Esophagus squamous epithelium (tissue), 5 donors: Measurements from ENCODE around the gene CDH16. TPM values are rescaled to one million over a fixed set of nuclear protein-coding genes. Genes with fewer than 3 reads are reported as not detected.

Source experiments
- DNase-seq: peaks from one replicate; lab custom pipeline; 2025; lab: John Stamatoyannopoulos, UW
- H3K27ac ChIP-seq, 4 donors: fragments of 200-600 bp; sonication (generic); one replicate each; pipeline ENCODE4 v1.5.1; 2016 to 2019; ENCODE audit warnings: mild to moderate bottlenecking in 1 of 4
- H3K27me3 ChIP-seq, 4 donors: fragments of 200-600 bp; sonication (generic); 1 replicate in 3 of 4; 2 replicates in 1 of 4; pipeline versions ENCODE4 v1.5.1 to v1.6.0; 2017 to 2021; ENCODE audit warnings: antibody characterized with exemption in 1 of 4
- H3K36me3 ChIP-seq, 3 donors: fragments of 200-600 bp; sonication (generic); one replicate each; pipeline ENCODE4 v1.5.1; 2016 to 2019
- H3K4me1 ChIP-seq, 3 donors: fragments of 200-600 bp; sonication (generic); one replicate each; pipeline ENCODE4 v1.5.1; 2017 to 2019
- H3K4me3 ChIP-seq, 4 donors: fragments of 200-600 bp; sonication (generic); 1 replicate in 3 of 4; 2 replicates in 1 of 4; pipeline ENCODE4 v1.5.1; 2016 to 2019; ENCODE audit warnings: mild to moderate bottlenecking in 2 of 4, moderate library complexity in 1 of 4
- H3K9me3 ChIP-seq, 3 donors: fragments of 200-600 bp; sonication (generic); one replicate each; pipeline ENCODE4 v1.5.1; 2016 to 2019
- CTCF ChIP-seq, 6 experiments: fragments of 450-650 bp in 4 of 6; fragments of 200-600 bp in 2 of 6; sonication (generic) in 2 of 6; IDR thresholded peaks; one replicate each; pipeline ENCODE4 v1.5.1; 2016 to 2019; ENCODE audit warnings: antibody characterized with exemption in 6 of 6, mild to moderate bottlenecking in 4 of 6, moderate library complexity in 4 of 6
- POLR2A ChIP-seq, 4 donors: fragments of 450-650 bp; IDR thresholded peaks; one replicate each; pipeline ENCODE4 v1.6.1; 2017; ENCODE audit warnings: antibody characterized with exemption in 4 of 4, mild to moderate bottlenecking in 4 of 4, moderate library complexity in 3 of 4
- WGBS, 2 donors: methylation state at CpG; one replicate each; pipeline ENCODE4 v1.1.5; 2018; 5-methylcytosine and 5-hydroxymethylcytosine counted together
- intact Hi-C: fragments of 100-400 bp; cut with DNase I; formaldehyde crosslinking; loops from one replicate; pipeline ENCODE4 v1.15.0; 2022
- total RNA-seq, 4 donors: library from RNA; depleted of rRNA; stranded (reverse); fragments of >200 nt; gene quantifications; one replicate each; pipeline ENCODE4 v1.1.0, GENCODE V29; 2016
- donor health status: DM: yes; HTN: yes; CAD: no.

Gene CDH16
- total RNA-seq, 4 donors from 2014 or later: 1.9 to 6.3 (median 4.1) TPM

GRCh38 chr16:66886321-66886720 is 32.4 kb downstream of the CDH16 start:
- no peak for TF ChIP-seq CTCF (IDR thresholded peaks at IDR 0.05)
- TF ChIP-seq POLR2A (IDR thresholded peaks at IDR 0.05): no peak
- no peak for DNase-seq
- H3K4me1 ChIP-seq: peaks cover 0 to 22% (median 4%) of the 10 kb centered on the region in 3 donors
- 63 to 67% methylated on average over 2 of the region's 2 CpGs for WGBS, 2 donors
- intact Hi-C loops: no loop called here
- H3K36me3 ChIP-seq: peaks cover 8 to 59% (median 10%) of the 10 kb centered on the region in 3 donors
- no peaks in the 10 kb centered on the region for H3K9me3 ChIP-seq
- no peaks in the 10 kb centered on the region for H3K27me3 ChIP-seq
- H3K27ac ChIP-seq: no peak overlapping the region
- H3K4me3 ChIP-seq: no peak overlapping the region

GRCh38 chr16:66885491-66885890 is 33.2 kb downstream of the CDH16 start:
- H3K36me3 ChIP-seq: peaks cover 8 to 56% (median 10%) of the 10 kb centered on the region in 3 donors
- TF ChIP-seq POLR2A (IDR thresholded peaks at IDR 0.05): no peak
- TF ChIP-seq CTCF (IDR thresholded peaks at IDR 0.05): no peak
- 86 to 88% methylated on average over 9 to 10 of the region's 12 CpGs for WGBS, 2 donors
- no peak overlapping the region for H3K4me3 ChIP-seq
- intact Hi-C loops: no loop called here
- H3K27ac ChIP-seq: no peak overlapping the region
- no peaks in the 10 kb centered on the region for H3K9me3 ChIP-seq
- no peak for DNase-seq
- H3K4me1 ChIP-seq: peaks cover 0 to 29% (median 8%) of the 10 kb centered on the region in 3 donors
- no peaks in the 10 kb centered on the region for H3K27me3 ChIP-seq

GRCh38 chr16:66882702-66883101 is 36.0 kb downstream of the CDH16 start:
- Histone ChIP-seq H3K4me3 (no peak overlapping the region), H3K36me3 (peaks cover 8 to 50% (median 10%) of the 10 kb centered on the region in 3 donors), H3K27me3 (no peaks in the 10 kb centered on the region), H3K4me1 (peaks cover 0 to 26% (median 10%) of the 10 kb centered on the region in 3 donors), H3K27ac (no peak overlapping the region), H3K9me3 (no peaks in the 10 kb centered on the region)
- intact Hi-C loops: no loop called here
- TF ChIP-seq POLR2A (IDR thresholded peaks at IDR 0.05) (no peak), CTCF (IDR thresholded peaks at IDR 0.05) (no peak)
- DNase-seq: no peak
- WGBS, 2 donors: 94 to 100% methylated on average over 3 of the region's 3 CpGs

- Histone ChIP-seq H3K4me1 (peaks cover 0 to 26% (median 10%) of the 10 kb centered on the region in 3 donors), H3K27me3 (no peaks in the 10 kb centered on the region), H3K27ac (peak overlapping the region in 1 of 4 donors; percentile 80), H3K9me3 (no peaks in the 10 kb centered on the region), H3K36me3 (peaks cover 8 to 44% (median 10%) of the 10 kb centered on the region in 3 donors), H3K4me3 (peak overlapping the region in 1 of 4 donors; percentile 87)
- TF ChIP-seq CTCF (IDR thresholded peaks at IDR 0.05) (no peak), POLR2A (IDR thresholded peaks at IDR 0.05) (no peak)
- intact Hi-C loops: no loop called here
- WGBS, 2 donors: 87 to 89% methylated on average over 8 of the region's 8 CpGs
- no peak for DNase-seq
Observed at GRCh38 chr16:66881964-66882508, 36.6 kb downstream of the CDH16 start.

- Histone ChIP-seq H3K27ac (peak overlapping the region in 1 of 4 donors; percentile 80), H3K36me3 (peaks cover 8 to 39% (median 10%) of the 10 kb centered on the region in 3 donors), H3K4me1 (peaks cover 0 to 26% (median 10%) of the 10 kb centered on the region in 3 donors), H3K27me3 (no peaks in the 10 kb centered on the region), H3K9me3 (no peaks in the 10 kb centered on the region), H3K4me3 (peak overlapping the region; percentile 80 to 89 (median 85))
- intact Hi-C loops: no loop called here
- 75 to 77% methylated on average over 2 of the region's 2 CpGs for WGBS, 2 donors
- DNase-seq: no peak
- TF ChIP-seq POLR2A (IDR thresholded peaks at IDR 0.05) (no peak), CTCF (IDR thresholded peaks at IDR 0.05) (no peak)
Observed at GRCh38 chr16:66881560-66881959, 37.1 kb downstream of the CDH16 start.
